ENCODE data around the gene FADS2. TPM values are rescaled to one million over a fixed set of nuclear protein-coding genes. Genes with fewer than 3 reads are reported as not detected.

The FADS2 gene
- total and polyA plus RNA-seq, 2 of the 13 experiments (the other 11 are each of a cell fraction or from before 2014, with no cell fraction given), result 90.1 to 124 TPM

GRCh38 chr11:61911701-61912529 is 83.8 kb downstream of the FADS2 start (continued):
- TF ChIP-seq SALL2 (CRISPR knock-in tag; IDR thresholded peaks at IDR 0.05), result no peak

- peaks cover 6 to 14% of the 10 kb centered on the region in 2 experiments; a peak in 4 of 5 replicates for H3K27me3 ChIP-seq (ENCODE audit: control insufficient read depth in 1 of 2, insufficient read depth in 2 of 2, low read length in 2 of 2)
- H3K4me2 ChIP-seq (ENCODE audit: low read depth, low read length), result no peak overlapping the region
- H3K4me1 ChIP-seq (ENCODE audit: insufficient read depth, low read length), result peaks cover 28% of the 10 kb centered on the region
- ChIA-PET CTCF (ENCODE audit: low intra/inter-chr PET ratio, low total read pairs) (no interaction called here), POLR2A (no interaction called here)
- no peak overlapping the region for H3K9ac ChIP-seq (ENCODE audit: insufficient read depth, low read depth, low read length)
- H2AFZ ChIP-seq (ENCODE audit: low read length), result no peak overlapping the region
- no TSS peak for BruUV-seq (replicated peaks)
- H3K27ac ChIP-seq (ENCODE audit: extremely low read length, insufficient read depth, low read length), result no peak overlapping the region
- DNase-seq (ENCODE audit: low spot score), result no peak
- H3K79me2 ChIP-seq (ENCODE audit: insufficient read depth, low read length), result no peaks in the 10 kb centered on the region
- 51% methylated on average over 6 of the region's 6 CpGs for WGBS (ENCODE audit: low lambda C conversion rate)
- H3K9me3 ChIP-seq (ENCODE audit: low read length), result no peaks in the 10 kb centered on the region
- no peak for TF ChIP-seq RFX3 (CRISPR knock-in tag; IDR thresholded peaks at IDR 0.05)
- peak; percentile 98 for TF ChIP-seq ZNF768 (CRISPR knock-in tag; IDR thresholded peaks at IDR 0.05)
- no peak for ATAC-seq
- intact Hi-C loops (cut with micrococcal nuclease; ENCODE audit: unreplicated experiment), result no loop called here
- no peak overlapping the region for H3K4me3 ChIP-seq (replicated peaks in 1 of 3; ENCODE audit: insufficient read depth in 1 of 3, low read depth in 2 of 3, low read length in 3 of 3)
- FAIRE-seq, result no peak
- in situ Hi-C loops (cut with HindIII; ENCODE audit: extremely low pct_ligation_motif_present, low pct_unique_long_range_greater_than_20kb), result no loop called here
- no peaks in the 10 kb centered on the region for H4K20me1 ChIP-seq (ENCODE audit: insufficient read depth, low read length)
- no peaks in the 10 kb centered on the region for H3K36me3 ChIP-seq (replicated peaks in 1 of 2; ENCODE audit: control insufficient read depth in 1 of 2, insufficient read depth in 2 of 2, low read length in 2 of 2)
These were observed 84.4 kb downstream of the FADS2 start for GRCh38 chr11:61912530-61912898.

GRCh38 chr11:61912991-61913698 is 85.0 kb downstream of the FADS2 start:
- Histone ChIP-seq H3K79me2 (ENCODE audit: insufficient read depth, low read length) (no peaks in the 10 kb centered on the region), H3K36me3 (replicated peaks in 1 of 2; ENCODE audit: control insufficient read depth in 1 of 2, insufficient read depth in 2 of 2, low read length in 2 of 2) (no peaks in the 10 kb centered on the region), H3K9ac (ENCODE audit: insufficient read depth, low read depth, low read length) (no peak overlapping the region), H3K9me3 (ENCODE audit: low read length) (no peaks in the 10 kb centered on the region), H3K4me1 (ENCODE audit: insufficient read depth, low read length) (peaks cover 35% of the 10 kb centered on the region), H2AFZ (ENCODE audit: low read length) (no peak overlapping the region), H3K27ac (ENCODE audit: extremely low read length, insufficient read depth, low read length) (no peak overlapping the region), H3K4me2 (ENCODE audit: low read depth, low read length) (no peak overlapping the region), H3K27me3 (ENCODE audit: control insufficient read depth in 1 of 2, insufficient read depth in 2 of 2, low read length in 2 of 2) (peaks cover 6 to 21% of the 10 kb centered on the region in 2 experiments; a peak in 4 of 5 replicates), H4K20me1 (ENCODE audit: insufficient read depth, low read length) (no peaks in the 10 kb centered on the region), H3K4me3 (replicated peaks in 1 of 3; ENCODE audit: insufficient read depth in 1 of 3, low read depth in 2 of 3, low read length in 3 of 3) (no peak overlapping the region)
- ChIA-PET CTCF (ENCODE audit: low intra/inter-chr PET ratio, low total read pairs) (no interaction called here), POLR2A (no interaction called here)
- in situ Hi-C loops (cut with HindIII; ENCODE audit: extremely low pct_ligation_motif_present, low pct_unique_long_range_greater_than_20kb), result no loop called here
- intact Hi-C loops (cut with micrococcal nuclease; ENCODE audit: unreplicated experiment), result no loop called here
- WGBS (ENCODE audit: low lambda C conversion rate), result 53% methylated on average over 14 of the region's 18 CpGs
- ATAC-seq (no peak), FAIRE-seq (no peak), DNase-seq (ENCODE audit: low spot score) (no peak)
- TF ChIP-seq CREB1 (IDR thresholded peaks at IDR 0.05), result no peak
- TF ChIP-seq CREB1 (CRISPR knock-in tag; IDR thresholded peaks at IDR 0.05), result no peak
- TF ChIP-seq NR2F6 (IDR thresholded peaks at IDR 0.05), result no peak
- no peak for TF ChIP-seq NR2F6 (CRISPR knock-in tag; IDR thresholded peaks at IDR 0.05)
- TF ChIP-seq PRMT3 (CRISPR knock-in tag; IDR thresholded peaks at IDR 0.05; ENCODE audit: borderline replicate concordance, low read depth), result no peak
- no peak for TF ChIP-seq ZSCAN25 (CRISPR knock-in tag; IDR thresholded peaks at IDR 0.05)
- no peak for TF ChIP-seq ZNF672 (CRISPR knock-in tag; IDR thresholded peaks at IDR 0.05)
- TF ChIP-seq ZBTB43 (CRISPR knock-in tag; conservative IDR thresholded peaks at IDR 0.05), result no peak
- BruUV-seq (replicated peaks), result no TSS peak

Data from HepG2 (cell line).